GM12891 (cell line): ENCODE data around the gene PPP1R9A.

ENCODE experiments used
- POLR2A ChIP-seq: IDR thresholded peaks from 2 replicates; pipeline ENCODE4 v1.6.1; 2011; ENCODE audit warnings: low read depth, low read length, control low read depth
- POLR2AphosphoS5 ChIP-seq: IDR thresholded peaks from 2 replicates; pipeline ENCODE4 v1.6.1; 2011; ENCODE audit warnings: low read depth, low read length, control low read depth
- POU2F2 ChIP-seq: IDR thresholded peaks from 2 replicates; pipeline ENCODE4 v1.6.1; 2011; ENCODE audit warnings: low read depth, mild to moderate bottlenecking, control low read depth, low read length, moderate library complexity
- SPI1 ChIP-seq: IDR thresholded peaks from 2 replicates; pipeline ENCODE4 v1.6.1; 2011; ENCODE audit warnings: low read depth, low read length, control low read depth

DNA sequence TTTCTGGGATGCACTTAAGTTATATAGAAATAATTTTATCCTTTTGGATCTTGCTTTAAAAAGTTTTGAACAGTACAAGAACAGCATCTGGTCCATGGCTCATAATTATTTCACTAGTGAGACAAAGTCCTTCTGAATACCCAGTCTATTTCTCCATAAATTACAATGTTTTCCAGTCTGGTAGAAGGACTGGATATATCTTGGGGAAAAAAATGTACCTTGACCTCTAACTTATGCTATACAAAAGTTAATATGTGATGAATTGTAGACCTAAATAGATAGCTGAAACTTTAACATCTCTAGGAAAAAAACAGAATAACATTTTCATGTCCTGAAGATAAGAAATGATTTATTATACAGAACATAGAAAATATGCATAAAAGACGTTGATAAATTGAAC is 88.5 kb downstream of the PPP1R9A start:
- TF ChIP-seq POLR2AphosphoS5 = no peak
- no peak for TF ChIP-seq SPI1
- TF ChIP-seq POLR2A = no peak
- no peak for TF ChIP-seq POU2F2
